GM20431 (cell line): ENCODE results near the gene CSNK2A1.
"Not testable (repeated sequence)": the region's sequence is repeated elsewhere in the genome, so short reads cannot be mapped to it uniquely, and the experiment has no call there.

ENCODE experiments used
- in situ Hi-C: fragments of 300-500 bp; cut with MseI, MboI; formaldehyde crosslinking; loops from one replicate; pipeline ENCODE4 v1.15.0; 2020; ENCODE audit warnings: low sequenced_read_pairs; ENCODE audit not compliant: unreplicated experiment

CSNK2A1 gene

DNA sequence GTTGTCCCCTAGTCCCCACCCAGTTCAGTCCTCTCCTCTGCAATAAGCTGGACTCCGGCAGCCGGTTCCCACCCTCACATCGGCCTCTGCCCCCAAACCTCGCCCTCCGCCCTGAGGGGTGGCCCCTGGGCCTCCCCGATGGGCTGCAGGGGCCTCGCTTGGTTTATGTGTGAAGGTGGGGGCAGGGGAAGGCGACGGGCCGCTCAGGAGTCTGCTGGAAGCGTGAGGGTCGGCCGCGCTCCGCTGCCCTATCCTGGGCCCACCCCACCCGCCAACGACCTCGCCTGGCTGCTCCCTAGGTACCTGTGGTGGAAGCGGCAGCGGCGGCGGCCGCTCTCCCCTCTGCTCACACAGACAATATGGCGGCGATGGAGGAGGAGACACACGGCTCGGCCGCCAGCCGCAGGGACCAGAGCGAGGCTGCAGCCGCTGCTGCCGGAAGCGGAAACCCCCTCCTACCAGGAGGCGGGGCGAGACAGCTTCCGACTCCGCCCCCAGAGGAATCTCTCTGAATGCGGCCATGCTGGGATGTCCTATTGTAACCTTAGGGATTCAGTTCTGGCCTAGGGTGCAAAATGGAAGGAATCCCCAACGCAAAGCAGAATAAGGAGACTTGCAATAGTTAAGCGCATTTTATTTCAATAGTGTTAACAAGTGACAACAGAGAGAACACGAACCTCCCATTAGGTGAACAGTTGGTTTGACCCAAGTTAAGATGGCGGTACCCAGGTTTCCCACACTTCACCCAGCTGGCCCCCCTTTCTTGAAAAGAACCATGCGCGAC lies at the start of gene CSNK2A1:
CSNK2A1 (minus strand) TSS at position 422 of the 784 bp plus-strand sequence. CDS start 35,239 bp downstream, outside the sequence.
- in situ Hi-C loops: no loop called here

- in situ Hi-C loops: no loop called here
Observed at GRCh38 chr20:592506-592905, 48.9 kb upstream of the CSNK2A1 start.

DNA sequence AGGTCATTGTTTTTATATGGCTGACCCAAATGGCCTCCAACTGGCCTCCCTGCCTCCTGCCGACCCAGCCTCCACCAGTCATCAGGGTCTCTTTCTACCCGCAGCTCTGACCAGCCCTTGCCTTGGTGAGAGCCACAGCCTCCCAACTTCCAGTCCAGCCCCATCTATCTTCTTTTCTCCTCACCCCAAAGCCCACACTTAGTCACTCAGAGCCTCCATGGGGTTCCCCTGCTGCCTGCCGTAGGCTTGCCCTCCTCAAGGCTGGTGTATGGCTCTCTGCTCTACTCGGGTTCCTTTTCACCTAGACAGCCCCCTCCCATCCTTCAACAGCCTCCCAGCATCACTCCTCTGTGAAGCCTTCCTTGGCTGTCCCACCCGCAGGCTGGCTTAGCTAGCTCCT lies 48.4 kb upstream of the CSNK2A1 start:
- in situ Hi-C loops: no loop called here

DNA sequence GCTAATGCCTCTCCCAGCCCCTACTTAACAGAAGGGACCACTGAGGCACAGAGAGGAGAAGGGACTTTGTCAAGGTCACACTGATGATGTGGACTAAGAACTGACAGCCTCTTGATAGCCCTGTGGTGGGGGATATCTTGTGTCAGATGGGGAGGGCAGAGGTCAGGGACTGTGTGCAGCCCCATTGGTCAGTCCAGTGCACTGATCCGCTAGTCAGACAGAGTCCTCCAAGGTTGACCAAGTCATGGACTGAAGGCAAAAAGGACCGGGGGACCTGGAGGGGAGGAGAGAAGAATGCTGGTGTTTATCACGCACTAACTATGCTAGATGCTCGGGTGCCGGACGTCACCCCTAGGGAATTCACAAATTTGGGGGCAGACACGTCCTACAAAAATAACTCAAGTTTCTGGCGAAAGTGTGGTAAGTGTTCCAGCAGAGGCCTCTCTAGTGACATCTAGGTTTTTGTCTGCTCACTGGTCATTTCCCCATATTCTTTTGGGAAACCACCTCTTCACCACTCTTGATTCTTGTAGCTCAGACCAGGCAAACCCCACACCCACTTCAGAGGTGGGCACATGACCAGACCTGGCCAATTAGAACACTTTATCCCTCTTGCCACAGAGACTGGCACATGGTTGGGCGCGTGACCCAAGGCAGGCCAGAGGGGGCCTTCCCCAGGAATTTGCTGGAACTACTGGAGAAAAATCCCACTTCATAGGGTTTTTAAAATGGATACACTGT lies 45.5 kb upstream of the CSNK2A1 start:
- in situ Hi-C loops: no loop called here

GRCh38 chr20:588476-588875 lies 44.9 kb upstream of the CSNK2A1 start:
- in situ Hi-C loops: no loop called here

DNA sequence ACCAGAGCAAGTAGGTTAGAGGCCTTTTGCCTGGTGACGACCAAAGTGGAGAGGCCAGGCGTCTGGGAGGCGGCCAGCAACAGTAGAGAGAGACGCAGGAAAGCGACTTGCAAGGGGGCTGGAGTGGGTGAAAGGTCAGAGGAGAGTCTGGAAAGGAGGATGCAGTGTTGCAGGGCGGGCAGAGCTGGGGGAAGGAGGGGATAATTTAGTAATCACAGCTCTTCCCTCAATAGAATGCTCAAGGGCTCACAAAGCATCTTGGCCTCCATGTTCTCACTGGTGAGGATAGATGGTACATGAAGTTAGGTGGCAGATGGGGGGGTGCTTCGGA lies 41.3 kb upstream of the CSNK2A1 start:
- in situ Hi-C loops: no loop called here

GRCh38 chr20:584161-584970 lies 40.8 kb upstream of the CSNK2A1 start:
- in situ Hi-C loops: no loop called here

GRCh38 chr20:582204-582603 lies 38.6 kb upstream of the CSNK2A1 start:
- in situ Hi-C loops: no loop called here

DNA sequence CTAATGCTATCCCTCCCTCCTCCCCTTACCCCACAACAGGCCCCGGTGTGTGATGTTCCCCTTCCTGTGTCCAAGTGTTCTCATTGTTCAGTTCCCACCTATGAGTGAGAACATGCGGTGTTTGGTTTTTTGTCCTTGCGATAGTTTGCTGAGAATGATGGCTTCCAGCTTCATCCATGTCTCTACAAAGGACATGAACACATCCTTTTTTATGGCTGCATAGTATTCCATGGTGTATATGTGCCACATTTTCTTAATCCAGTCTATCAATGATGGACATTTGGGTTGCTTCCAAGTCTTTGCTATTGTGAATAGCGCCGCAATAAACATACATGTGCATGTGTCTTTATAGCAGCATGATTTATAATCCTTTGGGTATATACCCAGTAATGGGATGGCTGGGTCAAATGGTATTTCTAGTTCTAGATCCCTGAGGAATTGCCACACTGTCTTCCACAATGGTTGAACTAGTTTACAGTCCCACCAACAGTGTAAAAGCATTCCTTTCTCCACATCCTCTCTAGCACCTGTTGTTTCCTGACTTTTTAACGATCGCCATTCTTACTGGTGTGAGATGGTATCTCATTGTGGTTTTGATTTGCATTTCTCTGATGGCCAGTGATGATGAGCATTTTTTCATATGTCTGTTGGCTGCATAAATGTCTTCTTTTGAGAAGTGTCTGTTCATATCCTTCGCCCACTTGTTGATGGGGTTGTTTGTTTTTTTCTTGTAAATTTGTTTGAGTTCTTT lies 35.5 kb upstream of the CSNK2A1 start:
- in situ Hi-C loops: not testable (repeated sequence)

DNA sequence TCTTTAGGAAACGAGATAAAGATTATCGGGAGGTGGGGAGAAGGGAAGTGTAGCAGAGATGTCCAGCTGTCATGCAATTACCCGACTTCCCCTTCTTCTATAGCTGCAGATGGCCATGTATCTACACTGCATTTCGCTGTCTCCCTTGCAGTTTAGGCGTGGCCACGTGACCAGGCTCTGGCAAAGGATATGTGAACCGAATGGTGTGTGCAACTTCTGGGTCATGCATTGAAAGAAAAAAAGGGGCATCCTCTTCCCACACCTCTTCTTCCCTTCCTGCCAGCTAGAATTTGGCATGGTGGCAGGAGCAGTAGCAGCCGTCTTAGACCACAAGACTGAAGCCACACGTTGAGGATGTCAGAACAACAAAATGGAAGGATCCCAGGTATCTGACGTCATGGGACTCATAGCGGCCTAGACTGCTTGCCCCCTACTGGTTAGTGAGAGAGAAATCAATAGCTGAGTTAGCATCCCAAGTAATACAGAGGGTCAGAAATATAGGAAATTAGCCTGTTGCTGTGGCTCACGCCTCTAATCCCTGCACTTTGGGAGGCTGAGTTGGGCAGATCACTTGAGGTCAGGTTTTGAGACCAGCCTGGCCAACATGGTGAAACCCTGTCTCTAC lies 33.7 kb upstream of the CSNK2A1 start:
- in situ Hi-C loops: no loop called here

DNA sequence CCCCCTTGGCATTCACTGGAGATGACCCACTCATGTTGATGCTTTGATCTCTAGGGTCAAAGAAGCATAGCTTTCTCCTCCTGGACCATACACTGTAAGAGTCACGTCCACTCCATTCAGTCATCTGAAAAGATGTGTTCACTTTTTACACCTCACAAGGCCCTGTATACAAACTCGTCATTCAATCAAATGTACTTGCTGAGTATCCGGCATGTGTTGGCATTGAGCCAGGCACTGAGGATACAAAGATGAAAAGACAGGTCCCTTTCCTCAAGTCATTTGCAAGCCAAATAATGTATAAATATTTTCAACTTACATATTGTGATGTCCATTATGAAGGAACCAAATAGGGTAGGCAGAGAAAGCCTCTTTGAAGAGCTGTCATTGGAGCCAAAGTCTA lies 32.6 kb upstream of the CSNK2A1 start:
- in situ Hi-C loops: no loop called here

DNA sequence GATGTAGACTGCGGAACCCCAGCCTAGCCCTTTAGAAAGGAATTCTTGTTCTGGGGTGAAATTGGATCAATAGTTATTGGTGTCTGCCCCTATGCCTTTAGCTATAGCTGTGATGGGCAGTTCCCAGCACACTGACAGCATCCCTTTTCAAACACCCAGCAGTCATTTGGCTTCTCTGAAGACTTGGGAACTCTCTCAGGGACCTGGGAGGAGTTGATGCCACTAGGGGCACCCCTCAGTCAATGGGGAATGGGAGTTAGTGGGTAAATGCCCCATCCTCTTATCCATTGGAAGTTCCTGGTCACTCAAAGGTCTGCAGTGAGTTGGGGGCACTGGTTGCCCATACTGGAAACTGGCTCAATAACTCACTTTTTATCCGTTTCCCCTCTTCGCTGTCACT lies 31.6 kb upstream of the CSNK2A1 start:
- in situ Hi-C loops: no loop called here

DNA sequence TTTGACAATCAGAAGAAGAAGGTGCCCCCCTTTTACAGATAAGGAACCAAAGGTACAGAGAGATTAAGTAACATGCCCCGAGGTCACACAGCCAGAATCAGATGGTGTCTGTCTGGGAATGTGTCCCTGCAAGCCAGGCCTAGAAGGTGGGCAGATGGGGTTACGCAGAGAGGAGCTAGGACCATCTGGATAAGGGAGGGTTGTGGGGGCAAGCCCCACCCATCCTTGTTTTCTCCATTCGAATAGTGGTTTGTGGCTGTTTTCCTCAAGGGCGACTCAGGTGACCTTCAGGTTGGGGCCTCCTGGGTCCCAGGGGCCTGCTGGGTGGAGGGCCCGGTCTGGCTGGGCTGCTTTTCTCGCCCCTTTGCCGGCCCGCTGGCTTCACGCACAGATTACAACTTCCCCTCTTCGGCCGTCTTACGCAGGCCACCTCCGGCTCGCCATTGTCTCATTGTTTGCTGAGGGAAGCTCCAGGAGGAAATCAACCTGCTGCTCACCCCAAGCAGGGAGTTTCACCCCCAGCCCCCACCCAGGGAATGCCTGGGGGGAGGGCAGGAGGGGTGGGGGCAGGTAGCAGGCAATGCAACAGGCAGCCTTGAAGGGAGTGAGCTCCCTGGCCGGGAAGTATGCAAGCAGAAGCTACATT lies 30.8 kb upstream of the CSNK2A1 start:
- in situ Hi-C loops: no loop called here

DNA sequence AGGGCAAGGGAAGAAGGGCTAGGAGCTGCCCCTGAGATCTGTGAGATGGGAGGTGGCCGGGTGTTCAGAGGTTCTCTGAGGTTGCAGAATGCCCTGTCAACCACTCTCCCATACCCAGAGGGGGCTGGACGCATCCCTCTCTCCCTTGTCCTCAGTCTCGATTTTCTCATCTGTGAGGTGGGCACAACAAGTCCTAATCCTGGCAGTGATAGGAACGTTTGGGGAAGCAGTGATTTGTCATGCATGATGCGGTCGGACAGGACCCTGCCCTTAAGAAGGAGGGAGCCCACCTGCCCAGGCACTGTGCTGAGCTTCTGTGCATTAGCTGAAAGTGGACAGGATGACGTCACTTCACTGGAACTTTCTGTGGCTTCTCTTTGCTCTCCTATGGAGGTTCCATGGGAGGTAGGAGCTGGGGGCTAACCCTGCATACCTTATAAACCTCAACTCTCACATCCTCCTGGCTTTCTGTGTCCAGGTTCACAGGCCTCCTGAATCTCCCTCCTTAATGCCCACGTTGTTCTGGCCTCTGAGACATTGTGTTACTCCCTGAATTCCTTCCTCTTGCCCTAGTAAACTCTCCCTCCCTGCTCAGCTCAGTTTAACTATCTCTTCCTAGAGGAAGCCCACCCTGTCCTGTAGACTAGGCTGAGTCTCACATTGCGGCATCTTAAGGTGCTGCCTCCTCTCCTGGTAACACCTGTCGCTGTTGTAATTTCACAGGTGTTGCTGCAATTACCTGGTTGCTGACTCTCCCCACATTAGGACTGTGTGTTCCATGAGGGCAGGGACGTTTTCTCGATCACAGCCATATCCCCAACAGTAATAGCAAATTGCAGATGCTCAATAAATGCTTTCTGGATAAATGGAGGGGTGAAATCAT lies 30.1 kb upstream of the CSNK2A1 start:
- in situ Hi-C loops: no loop called here

DNA sequence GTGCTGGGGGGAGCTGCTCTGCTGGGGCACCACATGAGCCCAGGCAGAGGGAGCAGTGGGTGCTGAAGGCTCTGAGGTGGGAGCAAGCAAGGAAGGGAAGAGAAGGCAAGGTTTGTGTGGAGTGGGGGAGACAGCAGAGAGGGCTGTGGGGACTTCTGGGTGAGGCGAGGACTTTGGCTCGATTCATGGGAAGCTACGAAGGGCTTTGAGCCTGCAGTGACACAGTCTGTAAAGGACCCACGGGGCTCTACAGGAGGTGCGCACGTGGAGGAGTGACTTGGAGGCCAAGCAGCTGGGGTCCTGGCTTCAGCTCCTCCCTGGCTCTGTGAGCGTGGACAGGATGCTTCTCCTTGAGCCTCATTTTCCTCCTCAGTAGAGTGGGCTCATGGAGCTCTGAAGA lies 29.1 kb upstream of the CSNK2A1 start:
- in situ Hi-C loops: no loop called here

DNA sequence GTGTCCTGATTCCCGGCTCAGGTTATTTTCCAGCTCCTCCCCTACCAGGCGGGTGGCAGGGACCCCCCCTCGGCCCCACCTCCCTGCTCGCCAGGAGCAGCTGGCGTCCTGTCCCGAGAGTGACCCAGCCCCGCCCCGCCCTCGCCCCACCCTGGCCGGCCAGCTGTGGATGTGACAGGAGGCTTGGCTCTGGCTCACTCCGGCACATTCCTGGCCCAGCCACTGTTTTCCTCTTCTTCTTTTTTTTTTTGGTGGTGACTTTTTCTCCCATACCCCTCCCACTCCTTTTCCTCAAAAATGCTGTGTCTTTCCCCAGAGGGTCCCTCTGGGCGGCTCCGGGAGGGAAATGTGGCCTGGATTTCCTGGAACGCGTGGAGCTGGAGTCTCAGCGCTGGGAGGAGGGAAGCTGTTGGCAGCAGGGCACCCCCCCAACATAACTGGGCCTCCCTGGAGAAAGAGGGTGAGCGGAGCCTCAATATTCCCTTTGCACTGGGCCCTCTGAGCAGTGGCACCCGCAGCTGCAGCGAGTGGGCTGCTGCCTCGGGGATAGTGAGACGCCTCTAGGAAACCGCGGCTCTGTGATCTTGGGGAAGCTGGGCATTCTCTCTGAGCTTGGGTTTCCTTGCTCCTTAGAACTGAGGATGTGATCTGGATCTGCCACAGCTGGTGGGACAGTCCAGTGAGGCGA lies 28.3 kb upstream of the CSNK2A1 start:
- in situ Hi-C loops: no loop called here

DNA sequence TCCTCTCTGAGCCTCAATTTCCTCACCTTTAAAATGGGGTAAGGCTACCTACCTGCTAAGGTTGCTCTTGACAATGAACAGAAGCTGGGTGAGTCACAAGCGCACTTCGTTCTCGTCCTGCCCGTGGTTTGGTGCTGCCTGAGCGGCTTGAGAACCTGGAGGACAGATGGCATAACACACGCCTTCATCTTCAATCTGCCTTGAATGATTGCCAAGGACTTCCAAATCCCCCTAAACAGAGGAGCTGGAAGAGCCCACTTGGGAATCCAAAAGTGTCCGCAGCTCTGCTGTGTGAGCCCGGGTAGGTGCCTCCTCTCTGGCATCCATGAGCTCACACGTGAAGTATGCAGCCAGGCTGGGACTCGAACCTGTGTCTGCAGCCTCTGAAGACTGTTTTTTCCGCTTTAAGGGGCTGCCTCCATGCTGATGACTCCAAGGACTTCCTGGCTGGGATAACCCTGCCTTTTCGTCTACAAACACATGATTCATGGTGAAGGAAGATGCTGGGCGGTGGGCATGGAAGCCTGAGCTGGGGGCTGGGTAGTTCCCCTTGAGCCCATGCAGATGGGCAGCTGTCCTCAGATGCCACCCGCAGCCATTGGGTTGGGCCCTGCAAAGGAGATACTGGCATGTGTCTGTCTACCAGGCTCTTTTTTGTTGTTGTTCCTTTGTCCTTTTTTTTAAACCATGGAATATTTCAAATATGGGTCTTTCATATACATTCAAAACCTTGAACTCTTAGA lies 25.3 kb upstream of the CSNK2A1 start:
- in situ Hi-C loops: no loop called here
